GM20000 (cell line): Measurements from ENCODE around the gene NYNRIN.

Source experiments
- DNase-seq: peaks from one replicate; pipeline ENCODE4 v3.0.0; 2012; ENCODE audit warnings: low spot score
- CTCF ChIP-seq: IDR thresholded peaks from 2 replicates; pipeline ENCODE4 v1.5.1; 2012; ENCODE audit warnings: mild to moderate bottlenecking, control low read depth; ENCODE audit errors: extremely low read depth, missing control alignments

Gene NYNRIN

DNA sequence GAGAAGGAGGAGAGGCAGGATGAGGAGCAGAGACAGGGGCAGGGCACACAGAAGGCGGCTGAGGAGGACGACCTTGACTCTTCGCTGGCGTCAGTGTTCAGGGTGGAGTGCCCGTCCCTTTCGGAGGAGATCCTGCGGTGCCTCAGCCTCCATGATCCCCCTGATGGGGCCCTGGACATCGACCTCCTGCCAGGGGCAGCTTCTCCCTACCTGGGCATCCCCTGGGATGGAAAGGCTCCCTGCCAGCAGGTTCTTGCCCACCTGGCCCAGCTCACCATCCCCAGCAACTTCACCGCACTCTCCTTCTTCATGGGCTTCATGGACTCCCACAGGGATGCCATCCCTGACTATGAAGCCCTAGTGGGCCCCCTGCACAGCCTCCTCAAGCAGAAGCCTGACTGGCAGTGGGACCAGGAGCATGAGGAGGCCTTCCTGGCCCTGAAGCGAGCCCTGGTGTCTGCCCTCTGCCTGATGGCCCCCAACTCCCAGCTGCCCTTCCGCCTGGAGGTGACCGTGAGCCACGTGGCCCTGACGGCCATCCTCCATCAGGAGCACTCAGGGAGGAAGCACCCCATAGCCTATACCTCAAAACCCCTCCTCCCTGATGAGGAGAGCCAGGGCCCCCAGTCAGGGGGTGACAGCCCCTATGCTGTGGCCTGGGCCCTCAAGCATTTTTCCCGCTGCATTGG lies 16.1 kb downstream of the NYNRIN start:
- DNase-seq = no peak
- TF ChIP-seq CTCF = no peak

- TF ChIP-seq CTCF = no peak
Observed at GRCh38 chr14:24415421-24416253, 16.8 kb downstream of the NYNRIN start.

DNA sequence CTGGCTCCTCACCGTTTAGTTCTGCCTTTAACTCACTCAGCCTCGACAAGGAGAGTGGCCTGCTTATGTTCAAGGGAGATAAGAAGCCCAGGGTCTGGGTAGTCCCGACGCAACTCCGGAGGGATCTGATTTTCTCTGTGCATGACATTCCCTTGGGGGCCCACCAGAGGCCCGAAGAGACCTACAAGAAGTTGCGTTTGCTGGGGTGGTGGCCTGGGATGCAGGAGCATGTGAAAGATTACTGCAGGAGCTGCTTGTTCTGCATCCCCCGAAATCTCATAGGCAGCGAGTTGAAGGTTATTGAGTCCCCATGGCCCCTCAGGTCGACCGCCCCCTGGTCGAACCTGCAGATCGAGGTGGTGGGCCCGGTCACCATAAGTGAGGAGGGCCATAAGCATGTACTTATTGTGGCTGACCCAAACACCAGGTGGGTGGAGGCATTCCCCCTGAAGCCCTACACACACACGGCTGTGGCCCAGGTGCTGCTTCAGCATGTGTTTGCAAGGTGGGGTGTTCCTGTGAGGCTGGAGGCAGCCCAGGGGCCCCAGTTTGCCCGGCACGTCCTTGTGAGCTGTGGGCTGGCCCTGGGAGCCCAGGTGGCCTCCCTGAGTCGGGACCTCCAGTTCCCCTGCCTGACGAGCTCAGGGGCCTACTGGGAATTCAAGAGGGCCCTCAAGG lies 17.6 kb downstream of the NYNRIN start:
- no peak for DNase-seq
- no peak for TF ChIP-seq CTCF

More at GRCh38 chr14:24415421-24416253, 16.8 kb downstream of the NYNRIN start:
- no peak for DNase-seq

DNA sequence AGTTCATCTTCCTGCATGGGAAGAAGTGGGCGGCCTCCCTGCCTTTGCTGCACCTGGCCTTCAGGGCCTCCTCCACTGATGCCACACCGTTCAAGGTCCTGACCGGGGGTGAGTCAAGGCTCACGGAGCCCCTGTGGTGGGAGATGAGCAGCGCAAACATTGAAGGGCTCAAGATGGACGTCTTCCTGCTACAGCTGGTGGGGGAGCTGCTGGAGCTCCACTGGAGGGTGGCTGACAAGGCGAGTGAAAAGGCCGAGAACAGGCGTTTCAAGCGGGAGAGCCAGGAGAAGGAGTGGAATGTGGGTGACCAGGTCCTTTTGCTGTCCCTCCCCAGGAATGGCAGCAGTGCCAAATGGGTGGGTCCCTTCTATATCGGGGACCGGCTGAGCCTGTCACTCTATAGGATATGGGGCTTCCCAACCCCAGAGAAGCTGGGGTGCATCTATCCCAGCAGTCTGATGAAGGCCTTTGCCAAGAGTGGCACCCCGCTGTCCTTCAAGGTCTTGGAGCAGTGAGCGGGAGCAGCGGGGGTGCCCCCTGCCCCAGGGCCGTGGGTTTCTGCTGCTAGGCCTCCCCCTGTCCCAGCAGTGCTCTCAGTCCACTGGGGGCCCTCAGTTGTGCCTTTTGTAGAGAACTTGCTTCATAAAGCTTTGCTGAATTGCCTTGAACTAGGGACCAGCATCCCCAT lies 18.3 kb downstream of the NYNRIN start:
- no peak for TF ChIP-seq CTCF
- no peak for DNase-seq

- DNase-seq = no peak
- TF ChIP-seq CTCF = no peak
Observed at GRCh38 chr14:24417832-24418491, 19.2 kb downstream of the NYNRIN start.

DNA sequence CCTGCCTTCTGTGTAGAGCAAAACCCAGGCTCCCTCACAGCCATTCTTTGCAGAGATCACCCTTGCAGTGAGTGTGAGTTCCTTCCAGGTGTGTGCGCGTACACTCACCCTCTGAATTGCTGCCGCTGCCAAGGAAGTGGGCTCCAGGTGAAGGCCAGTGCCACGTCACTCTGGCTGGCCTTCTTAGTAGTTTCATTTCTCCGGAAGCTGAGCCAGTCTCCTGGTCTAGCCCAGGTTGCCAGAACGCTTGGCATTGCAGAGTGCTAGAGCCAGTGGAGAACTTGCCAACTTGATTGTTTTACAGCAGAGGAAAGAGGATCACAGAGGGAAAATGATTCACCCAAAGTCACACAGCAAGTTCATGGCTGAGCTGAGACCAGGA lies 19.7 kb downstream of the NYNRIN start:
- no peak for TF ChIP-seq CTCF
- no peak for DNase-seq
